NCI-H2107 treated with DMSO at 0.1 percent for 48 hours (cell line): ENCODE results near the gene NADK.

Experiments used
- DNase-seq: peaks from one replicate; lab custom pipeline; 2025; ENCODE audit not compliant: unreplicated experiment; lab: John Stamatoyannopoulos, UW

The NADK gene, protein sequence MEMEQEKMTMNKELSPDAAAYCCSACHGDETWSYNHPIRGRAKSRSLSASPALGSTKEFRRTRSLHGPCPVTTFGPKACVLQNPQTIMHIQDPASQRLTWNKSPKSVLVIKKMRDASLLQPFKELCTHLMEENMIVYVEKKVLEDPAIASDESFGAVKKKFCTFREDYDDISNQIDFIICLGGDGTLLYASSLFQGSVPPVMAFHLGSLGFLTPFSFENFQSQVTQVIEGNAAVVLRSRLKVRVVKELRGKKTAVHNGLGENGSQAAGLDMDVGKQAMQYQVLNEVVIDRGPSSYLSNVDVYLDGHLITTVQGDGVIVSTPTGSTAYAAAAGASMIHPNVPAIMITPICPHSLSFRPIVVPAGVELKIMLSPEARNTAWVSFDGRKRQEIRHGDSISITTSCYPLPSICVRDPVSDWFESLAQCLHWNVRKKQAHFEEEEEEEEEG

DNA sequence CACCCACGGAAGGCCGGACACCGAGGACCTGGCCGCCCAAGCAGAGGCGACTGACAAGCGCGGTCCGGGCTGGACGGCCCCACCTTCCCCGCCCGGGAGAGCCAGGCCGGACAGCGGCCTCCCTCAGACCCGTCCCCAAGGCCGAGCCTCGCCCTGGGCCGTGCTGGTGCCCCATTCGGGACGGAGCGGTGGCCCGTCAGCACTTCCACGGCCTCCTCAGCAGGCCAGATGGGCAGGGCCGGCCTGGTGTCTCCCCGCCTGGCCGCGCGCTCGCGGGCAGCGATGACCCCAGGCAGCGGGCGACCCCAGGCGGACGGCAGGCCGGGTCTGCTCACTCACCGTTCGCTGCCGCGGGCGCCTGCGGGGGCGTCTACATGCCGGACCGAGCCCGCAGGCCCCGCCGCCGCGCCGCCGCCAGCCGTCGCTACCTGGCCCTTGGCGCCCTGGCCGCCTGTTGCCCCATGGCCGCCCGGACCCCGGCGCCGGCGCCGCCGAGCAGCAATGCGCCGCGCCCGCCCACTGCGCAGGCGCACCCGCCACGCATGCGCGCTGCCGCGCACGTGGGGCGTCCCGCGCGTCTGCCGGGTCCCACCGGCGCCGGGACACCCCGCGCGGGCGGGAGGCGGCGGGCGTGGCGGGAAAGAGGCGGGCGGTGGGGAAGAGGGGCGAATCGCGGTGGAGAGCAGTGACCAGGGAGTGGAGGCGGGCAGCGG is at the start of gene NADK:
Gene NADK (minus strand): TSS at position 521 of the 713 bp plus-strand sequence. CDS start 13,064 bp downstream, outside the sequence.
- DNase-seq = no peak

DNA sequence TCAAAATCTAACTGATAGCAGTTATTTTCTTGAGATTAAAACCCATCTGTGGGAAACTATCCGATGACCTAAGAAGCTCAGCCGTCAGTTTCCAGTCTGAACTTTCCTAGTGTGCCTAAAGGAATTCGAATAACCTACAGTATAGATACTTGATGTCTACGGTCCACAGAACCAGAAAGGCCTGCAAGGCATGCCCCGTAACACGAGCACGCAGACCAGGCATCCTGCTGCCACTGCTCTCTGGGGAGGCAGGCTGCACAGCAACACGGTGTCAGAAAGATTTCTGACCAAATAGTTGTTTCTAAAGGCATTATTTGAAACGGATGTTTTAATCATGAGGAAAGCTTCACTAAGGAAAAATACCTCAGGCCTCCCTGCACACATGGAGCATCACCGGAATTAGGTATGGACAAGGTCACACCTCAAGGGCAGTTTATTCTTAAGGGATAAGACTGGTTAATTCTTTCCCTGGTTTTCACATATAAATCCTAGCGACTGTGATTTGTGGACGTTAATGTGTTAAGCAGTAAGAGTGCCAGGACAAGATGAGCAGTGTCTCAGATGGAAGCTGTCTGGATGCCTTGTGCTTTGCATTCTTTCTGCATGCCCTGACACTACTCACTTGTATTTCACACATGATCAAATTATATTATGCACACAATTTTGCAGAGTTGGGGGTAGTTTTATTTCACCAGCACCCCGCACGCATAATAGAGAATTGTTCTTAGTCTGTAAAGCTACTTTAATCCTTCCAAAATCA is 49.0 kb upstream of the NADK start:
- no peak for DNase-seq

DNA sequence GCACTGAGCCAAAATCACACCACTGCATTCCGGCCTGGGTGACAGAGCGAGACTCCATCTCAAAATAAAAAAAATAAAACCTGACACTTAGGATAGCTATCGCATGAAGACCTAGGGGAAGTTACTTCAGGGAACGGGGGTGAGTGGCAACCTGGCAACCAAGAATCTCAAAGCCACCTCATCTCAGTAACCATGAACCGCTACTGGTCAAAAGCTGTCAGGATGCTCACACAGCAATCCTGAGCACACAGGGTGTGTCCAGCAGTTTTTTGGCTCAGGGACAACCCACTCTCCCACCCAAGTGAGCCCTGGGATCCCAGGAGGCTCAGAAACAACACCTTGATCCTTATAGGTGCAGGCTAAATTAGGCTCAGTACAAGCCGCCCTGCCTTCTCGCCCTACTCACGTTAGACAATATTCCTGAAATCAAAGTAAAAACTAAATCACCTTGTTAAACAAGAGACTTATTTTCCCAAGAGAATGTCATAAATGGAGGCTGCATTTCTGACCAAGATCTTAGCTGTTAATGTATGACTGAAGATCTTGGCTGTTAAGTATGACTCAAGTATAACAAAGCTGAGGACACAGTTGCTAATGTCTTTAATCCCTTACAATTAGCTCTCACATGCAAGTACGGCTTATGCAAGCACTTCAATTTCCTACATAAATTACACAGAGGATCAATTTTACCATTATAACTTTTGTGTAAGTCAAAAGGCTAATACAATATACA is 48.3 kb upstream of the NADK start:
- no peak for DNase-seq

DNA sequence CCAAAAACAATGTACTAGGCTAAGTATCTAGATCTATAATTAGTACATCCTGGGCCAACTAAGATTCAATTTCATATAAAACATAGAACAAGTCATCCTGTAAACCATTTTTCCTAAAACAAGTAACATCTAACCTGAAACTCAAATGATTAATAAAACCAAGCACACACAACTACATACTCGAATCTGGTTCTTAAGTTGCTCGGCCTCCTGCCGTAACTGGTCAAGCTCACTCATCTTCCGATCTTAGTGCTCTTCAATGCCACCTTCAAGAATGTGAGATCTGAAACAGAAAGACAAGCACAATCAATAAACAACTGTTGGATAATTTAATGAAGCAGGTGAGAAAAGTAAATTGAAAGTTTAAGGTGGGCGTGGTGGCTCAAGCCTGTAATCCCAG is 46.9 kb upstream of the NADK start:
- no peak for DNase-seq

DNA sequence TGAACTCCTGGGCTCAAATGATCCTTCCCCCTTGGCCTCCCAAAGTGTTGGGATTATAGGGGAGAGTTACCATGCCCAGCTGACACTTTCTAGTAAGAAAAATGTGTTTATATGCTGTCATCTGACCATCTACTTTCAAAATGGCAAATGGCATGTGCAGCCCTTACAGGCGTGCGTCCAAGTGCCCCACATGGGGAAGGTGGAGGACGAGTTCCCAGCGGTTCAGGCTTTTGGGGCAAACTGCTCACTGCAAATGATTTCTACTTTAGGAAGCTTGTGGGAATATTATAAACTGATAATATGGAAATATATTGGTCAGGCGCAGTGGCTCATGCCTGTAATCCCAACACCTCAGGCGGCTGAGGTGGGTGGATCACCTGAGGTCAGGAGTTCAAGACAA is 41.5 kb upstream of the NADK start:
- DNase-seq = no peak

DNA sequence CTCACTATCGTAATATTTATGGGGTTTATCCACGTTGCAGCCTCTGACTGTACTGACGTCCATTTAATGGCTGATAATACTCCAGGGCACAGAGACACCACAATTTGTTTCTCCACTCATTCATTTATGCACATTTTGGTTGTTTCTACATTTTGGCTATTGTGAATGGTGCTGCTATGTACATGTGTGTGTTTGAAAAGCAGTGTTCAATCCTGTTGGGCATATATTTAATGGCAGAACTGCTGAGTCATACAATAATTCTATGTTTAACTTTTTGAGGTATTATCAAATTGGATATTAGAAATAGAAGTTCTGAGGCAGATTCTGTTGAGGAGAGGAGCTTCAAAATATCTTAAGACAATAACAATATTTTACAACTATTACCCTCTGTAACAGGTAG is 39.0 kb upstream of the NADK start:
- DNase-seq = no peak

DNA sequence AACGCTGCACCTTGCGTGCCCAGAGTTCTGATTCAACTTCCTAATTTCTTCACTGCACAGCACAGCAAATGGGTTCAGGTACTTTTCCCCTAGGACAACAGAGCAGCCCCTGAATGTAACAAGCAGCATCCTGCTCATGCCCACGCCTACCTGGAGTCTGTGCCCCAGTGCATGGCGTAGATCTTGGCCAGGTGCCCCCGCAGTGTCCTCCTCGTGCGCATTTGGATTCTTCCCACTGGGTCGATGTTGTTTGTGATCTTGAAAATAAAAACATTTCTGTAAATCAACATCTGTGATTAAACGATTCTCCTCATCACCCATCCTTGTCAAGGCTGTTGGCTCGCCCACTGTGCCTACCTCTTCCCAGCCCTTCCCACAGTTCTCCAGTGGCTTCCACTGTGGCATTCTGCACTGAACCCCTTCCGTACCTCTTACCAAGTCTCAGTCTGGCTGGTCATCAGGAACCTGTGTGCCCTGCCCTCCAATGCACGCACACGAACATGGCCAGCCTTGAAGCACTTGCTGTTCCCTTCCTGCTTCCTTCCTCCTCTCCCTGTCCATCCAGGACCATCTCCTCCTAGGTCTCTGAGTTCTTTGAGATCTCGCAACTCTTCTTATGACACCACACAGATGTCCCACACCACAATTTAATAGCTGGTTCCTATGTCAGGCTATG is 37.5 kb upstream of the NADK start:
- no peak for DNase-seq

DNA sequence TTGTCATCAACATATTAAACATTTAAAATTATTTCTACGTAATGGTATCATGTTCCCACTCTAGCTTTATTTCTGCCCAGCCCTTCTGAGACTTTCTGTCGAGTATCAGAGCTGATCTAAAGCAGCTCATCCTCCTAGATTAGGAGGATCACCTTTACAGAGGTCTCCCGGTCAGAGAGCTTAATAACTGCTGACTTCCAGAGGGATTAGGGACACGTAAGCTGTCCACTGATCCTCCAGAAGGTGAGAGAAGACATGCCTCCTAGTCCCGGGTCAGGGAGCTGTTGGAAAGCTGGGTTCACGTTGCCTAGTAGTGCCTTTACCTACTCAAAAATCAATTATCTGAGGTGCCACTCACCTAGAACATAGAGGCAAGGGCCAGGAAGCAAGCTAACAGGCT is 31.2 kb upstream of the NADK start:
- no peak for DNase-seq

DNA sequence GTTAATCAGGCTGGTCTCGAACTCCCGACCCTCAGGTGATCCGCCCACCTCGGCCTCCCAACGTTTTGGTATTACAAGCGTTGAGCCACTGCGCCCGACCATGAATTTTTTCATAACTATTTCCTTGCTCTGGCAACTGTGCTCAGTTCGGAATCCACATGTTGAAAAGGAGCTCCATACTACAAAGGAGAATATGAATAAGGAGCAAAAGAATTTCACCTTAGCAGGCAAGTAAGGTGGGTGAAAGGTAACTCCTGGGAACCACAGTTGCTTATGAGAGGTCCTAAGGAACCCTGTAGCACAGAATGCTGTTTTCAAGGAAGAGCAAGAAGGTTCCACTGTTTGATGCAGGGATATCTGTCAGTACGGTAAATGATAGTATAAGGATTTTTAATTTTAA is 29.9 kb upstream of the NADK start:
- no peak for DNase-seq

DNA sequence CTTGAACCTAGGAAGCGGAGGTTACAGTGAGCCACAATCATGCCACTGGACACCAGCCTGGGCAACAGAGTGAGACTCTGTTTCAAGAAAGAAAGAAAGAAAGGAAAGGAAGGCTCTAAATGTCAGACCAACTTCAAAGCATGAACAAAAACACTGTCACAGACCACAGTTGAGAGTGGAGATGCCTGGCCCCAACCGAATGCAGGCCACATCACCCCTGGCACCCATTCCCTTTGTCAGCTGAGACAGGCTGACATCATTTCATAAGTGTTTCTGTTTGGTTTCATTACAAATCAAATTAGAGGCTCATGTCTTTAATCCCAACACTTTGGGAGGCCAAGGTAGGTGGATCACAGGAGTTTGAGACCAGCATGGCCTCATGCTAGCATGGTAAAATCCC is 28.6 kb upstream of the NADK start:
- no peak for DNase-seq

DNA sequence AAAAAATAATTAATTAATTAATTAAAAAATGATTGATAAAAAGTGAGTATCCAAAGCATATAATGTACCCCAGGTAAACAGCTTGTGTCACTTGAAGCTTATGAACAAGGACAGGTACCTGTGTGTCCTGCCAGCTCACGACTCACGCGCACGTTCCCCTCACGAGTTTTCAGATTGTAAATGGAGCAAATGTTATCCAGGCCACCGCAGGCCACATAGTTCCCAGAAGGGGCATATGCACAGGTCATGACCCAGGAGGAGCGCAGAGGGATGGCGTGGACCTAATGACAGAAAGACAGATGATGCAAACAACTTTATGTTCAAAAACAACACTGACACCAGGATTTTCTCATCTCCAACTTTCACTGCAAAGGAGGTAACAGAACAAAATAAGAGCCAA is 26.0 kb upstream of the NADK start:
- no peak for DNase-seq

DNA sequence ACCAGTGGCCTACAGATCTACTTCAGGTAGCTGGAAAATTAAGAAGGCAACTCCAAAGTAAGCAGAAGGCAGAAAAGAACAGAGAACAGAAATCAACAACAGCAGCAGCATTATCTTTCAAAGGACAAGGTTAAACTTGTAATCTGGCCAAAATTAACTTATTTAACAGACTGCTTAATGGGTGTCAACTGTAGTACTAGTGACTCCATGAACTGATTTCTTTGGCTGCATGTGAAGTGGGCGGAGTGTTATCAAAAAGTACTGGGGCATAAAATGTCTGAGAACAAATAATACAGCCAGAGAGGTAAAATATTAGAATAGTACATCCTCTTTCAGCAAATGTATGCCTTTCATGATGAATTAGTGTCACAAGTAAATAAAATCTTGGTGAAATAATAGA is 24.6 kb upstream of the NADK start:
- DNase-seq = no peak

DNA sequence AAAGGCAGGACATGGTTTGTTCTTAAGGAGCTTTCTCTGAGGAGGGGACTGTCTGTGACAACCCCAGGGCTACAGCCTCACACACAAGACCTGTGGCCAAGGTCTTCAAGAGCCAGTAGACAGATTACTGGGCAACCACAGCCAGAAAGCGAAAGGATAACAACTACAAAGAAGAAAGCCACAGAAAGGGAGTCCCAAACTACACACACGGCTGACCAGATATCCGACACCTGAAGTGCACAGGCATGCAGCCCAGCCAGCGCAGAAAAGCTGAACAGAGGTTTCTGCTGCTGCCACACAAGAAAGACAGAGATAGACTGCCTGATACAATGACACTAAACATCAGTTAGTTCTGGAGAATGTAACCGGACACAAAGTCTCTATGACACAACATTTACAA is 21.4 kb upstream of the NADK start:
- DNase-seq = no peak

DNA sequence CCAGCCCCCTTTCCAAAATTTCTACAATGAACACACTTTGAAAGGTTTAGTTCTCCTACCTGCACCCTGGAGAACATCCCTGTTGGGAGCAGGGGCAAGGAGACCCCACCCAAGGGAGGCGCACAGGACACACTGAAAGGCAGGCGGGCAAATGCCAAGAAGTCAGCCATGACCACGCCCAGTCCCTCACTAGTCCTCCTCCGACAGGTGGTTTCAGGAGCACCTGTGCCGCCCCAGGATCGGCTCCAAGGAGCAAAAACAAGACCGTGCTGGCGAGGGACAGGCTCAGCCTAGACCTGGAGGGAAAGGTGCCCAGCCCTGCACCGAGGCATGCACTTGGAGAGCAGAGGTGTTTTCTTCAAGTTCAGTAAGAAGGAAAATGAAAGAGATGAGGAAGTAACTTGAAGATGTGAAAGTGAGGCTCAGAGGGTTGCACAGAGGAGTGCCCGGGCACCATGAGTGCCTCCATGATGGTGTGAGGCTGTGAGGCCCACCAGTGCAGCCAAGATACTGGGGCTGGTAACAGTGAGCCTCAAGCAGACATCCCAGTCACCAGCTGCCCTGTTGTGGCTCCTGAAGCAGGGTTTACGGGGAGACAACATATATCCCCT is 19.6 kb upstream of the NADK start:
- no peak for DNase-seq

DNA sequence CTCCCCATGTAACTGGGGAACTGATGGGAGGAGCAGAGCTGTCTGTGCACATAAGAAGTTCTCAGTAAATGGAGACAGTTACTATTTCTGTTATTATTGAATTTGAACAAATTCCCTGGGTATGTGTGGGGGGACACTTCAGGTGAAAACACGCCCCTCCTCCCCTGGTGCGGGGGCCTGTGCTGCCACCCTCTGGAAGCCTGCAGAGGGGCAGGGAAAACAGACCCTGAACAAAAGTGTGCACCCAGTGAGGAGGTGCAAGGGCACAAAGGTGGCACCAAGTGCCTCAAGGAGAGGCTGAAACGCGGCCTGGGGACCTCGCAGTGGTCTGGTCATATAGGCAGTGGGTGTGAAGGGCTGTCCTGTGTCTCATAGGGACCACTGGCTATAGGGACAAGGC is 18.2 kb upstream of the NADK start:
- no peak for DNase-seq

DNA sequence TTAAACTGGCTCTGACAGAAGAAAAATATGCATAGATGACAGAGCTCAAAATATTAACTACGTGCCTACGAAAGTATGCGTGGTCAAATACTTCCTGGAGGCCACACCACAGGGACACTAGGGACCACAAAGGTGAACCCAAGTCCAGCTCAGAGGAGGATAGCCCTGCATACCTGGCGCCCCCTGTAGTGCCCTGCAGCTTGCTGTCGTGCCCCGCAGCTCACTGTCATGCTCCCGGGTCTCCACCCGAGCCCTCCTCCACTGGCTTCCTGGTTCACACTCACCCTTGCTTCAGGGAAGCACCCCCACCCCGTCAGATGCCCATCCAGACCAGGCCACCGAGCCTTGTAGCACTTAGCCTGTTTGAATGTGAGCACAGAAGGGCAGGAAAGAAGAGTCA is 16.7 kb upstream of the NADK start:
- DNase-seq = no peak

DNA sequence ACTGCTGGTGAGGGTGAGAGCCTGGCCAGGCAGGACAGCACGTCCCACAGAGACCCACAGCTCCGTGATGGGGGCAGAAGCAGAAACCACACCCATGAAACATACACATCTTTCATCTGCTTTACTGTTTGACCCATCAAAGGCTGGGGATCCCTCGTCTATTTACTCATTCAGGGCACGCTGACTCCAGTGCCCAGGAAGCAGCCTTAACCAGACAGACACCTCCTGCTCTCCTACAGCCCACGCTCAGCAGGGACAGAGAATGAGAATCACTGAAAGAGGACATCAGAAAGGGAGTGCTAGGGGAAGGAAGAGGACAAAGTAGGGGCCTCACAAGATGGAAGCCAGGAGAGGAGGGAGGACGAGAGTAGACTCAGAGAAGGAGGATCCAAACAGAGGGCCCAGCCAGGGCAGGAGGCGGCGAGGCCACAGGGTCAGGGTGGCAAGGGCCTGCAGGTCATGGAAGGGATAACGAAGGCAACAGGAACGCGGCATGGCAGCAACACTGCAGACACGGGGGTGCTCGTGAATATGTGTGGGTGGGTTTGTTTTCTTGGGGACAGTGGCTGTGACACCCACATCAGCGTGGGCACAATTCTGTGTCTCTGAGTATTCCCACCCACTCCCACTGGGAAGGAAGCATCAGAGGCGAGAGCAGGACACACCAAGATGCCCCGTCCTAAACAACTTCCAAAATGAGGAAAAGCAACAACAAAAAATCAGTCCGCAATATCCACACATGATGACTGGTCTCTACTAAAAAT is 15.4 kb upstream of the NADK start:
- no peak for DNase-seq

DNA sequence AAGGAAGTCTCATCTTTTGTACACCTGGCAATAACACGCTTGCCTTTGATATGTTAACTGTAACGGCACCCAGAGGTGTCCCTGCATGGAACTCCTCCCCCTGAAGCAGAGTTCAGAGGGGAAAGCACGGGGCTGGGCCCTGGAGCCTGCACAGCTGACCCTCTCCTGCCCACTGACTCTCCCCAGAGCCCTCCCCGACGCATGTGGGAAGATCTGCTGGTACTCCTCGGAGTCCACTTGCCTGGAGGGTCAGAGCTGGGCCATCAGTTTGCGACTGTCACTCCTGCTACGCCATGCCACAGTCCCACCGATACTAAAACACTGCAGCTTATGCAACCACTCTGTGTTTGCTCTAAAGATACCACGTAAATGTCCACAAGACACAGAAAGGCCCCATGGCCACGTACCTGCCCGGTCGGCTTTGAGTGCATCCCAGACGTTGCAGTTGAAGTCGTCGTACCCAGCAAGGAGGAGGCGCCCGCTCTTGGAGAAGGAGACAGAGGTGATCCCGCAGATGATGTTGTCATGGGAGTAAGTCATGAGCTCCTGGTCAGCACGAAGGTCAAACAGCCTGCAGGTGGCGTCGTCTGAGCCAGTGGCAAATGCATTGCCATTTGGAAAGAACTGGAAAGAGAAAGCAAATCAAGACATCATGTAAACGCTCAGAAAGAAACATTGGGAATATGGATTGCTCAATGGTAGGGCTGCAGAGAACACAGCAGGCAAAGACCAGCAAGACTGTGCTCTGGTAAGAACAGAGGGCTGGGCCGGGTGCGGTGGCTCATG is 10.6 kb upstream of the NADK start:
- no peak for DNase-seq

DNA sequence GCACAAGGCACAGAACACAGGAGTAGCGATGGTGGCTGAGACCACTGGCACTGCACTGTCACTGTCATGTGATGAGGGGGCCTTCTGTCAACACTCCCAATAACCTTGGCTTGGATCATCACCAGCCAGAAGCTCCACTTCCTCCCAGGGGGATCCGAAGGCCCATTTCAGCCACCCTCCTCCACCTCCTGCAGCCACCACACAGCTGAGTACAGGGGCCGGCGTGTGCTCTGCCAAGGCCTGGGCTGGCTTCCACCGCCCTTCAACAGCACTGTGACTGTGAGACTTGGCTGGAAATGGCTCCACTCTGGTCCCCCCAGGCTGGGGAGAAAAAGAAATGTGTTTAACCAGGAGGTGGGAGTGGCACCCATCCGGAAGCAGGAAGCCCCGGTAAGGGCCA is 9.9 kb upstream of the NADK start:
- DNase-seq = no peak
